Spleen (tissue), 11 donors: ENCODE data around the gene IL22RA2. TPM values are rescaled to one million over a fixed set of nuclear protein-coding genes. Genes with fewer than 3 reads are reported as not detected.

ENCODE experiments used
- DNase-seq: peaks from one replicate; pipeline ENCODE4 v3.0.0-alpha.2; 2020
- H3K27ac ChIP-seq, 8 donors: fragments of 200-600 bp; sonication (generic) in 7 of 8; 1 replicate in 4 of 8; 2 replicates in 4 of 8; pipeline versions ENCODE4 v1.5.0 to v1.8.0; 2016 to 2021; ENCODE audit warnings: inconsistent platforms in 4 of 8, mild to moderate bottlenecking in 4 of 8, moderate library complexity in 1 of 8
- H3K27me3 ChIP-seq, 7 donors: fragments of 200-600 bp; sonication (generic) in 6 of 7; replicated peaks in 1 of 7; 1 replicate in 4 of 7; 2 replicates in 3 of 7; pipeline versions ENCODE4 v1.5.0 to v1.8.0; 2016 to 2021; ENCODE audit warnings: inconsistent platforms in 3 of 7, mild to moderate bottlenecking in 1 of 7
- H3K36me3 ChIP-seq, 6 donors: fragments of 200-600 bp; sonication (generic) in 5 of 6; 1 replicate in 4 of 6; 2 replicates in 2 of 6; pipeline versions ENCODE4 v1.5.0 to v1.8.0; 2016 to 2021; ENCODE audit warnings: inconsistent platforms in 2 of 6
- H3K4me1 ChIP-seq, 6 donors: fragments of 200-600 bp; sonication (generic) in 5 of 6; 1 replicate in 3 of 6; 2 replicates in 3 of 6; pipeline versions ENCODE4 v1.5.0 to v1.8.0; 2016 to 2021; ENCODE audit warnings: inconsistent platforms in 3 of 6
- H3K4me3 ChIP-seq, 8 donors: fragments of 200-600 bp; sonication (generic) in 7 of 8; 1 replicate in 4 of 8; 2 replicates in 4 of 8; pipeline versions ENCODE4 v1.5.0 to v1.8.0; 2016 to 2021; ENCODE audit warnings: inconsistent platforms in 4 of 8, mild to moderate bottlenecking in 4 of 8, moderate library complexity in 2 of 8
- H3K9me3 ChIP-seq, 8 donors: fragments of 200-600 bp; sonication (generic) in 7 of 8; 1 replicate in 4 of 8; 2 replicates in 4 of 8; pipeline versions ENCODE4 v1.5.0 to v1.8.0; 2016 to 2021; ENCODE audit warnings: inconsistent platforms in 4 of 8
- CTCF ChIP-seq, 11 experiments: fragments of 200-600 bp in 7 of 11; fragments of 450-650 bp in 4 of 11; sonication (generic) in 4 of 11; IDR thresholded peaks in 8 of 11; conservative IDR thresholded peaks in 3 of 11; 1 replicate in 7 of 11; 2 replicates in 4 of 11; pipeline versions ENCODE4 v1.4.0 to v1.8.0; 2016 to 2021; ENCODE audit warnings: antibody characterized with exemption in 11 of 11, inconsistent platforms in 4 of 11, mild to moderate bottlenecking in 1 of 11
- POLR2A ChIP-seq, 3 donors: fragments of 450-650 bp; IDR thresholded peaks; one replicate each; pipeline ENCODE4 v1.5.1; 2017; ENCODE audit warnings: antibody characterized with exemption in 3 of 3, mild to moderate bottlenecking in 1 of 3
- POLR2AphosphoS5 ChIP-seq, 3 donors: sonication (generic); formaldehyde crosslinking; IDR thresholded peaks; one replicate each; pipeline ENCODE4 v1.5.1; 2017; ENCODE audit warnings: antibody characterized with exemption in 3 of 3
- WGBS, 5 donors: extraction: QIAGEN DNeasy Blood & Tissue Kit in 3 of 5; methylation state at CpG; one replicate each; pipeline versions ENCODE4 v1.1.5 to v1.1.7; 2013 to 2018; 5-methylcytosine and 5-hydroxymethylcytosine counted together
- intact Hi-C: fragments of 100-400 bp; cut with DNase I; formaldehyde crosslinking; loops from one replicate; pipeline ENCODE4 v1.15.0; 2023; ENCODE audit warnings: low total_unique reads
- polyA plus RNA-seq, 3 donors: library from polyadenylated mRNA; stranded (reverse); fragments of 200-250 nt; gene quantifications; one replicate each; pipeline ENCODE4 v1.2.1, GENCODE V29; 2013
- total RNA-seq, 7 donors: library from RNA; depleted of rRNA in 3 of 7; stranded (reverse); fragments of >200 nt in 3 of 7; fragmentation: NEBNext Ultra II Directional in 4 of 7; extraction: Animal tissue kit (Norgen Biotek cat#: 25700) in 4 of 7; gene quantifications; one replicate each; pipeline versions ENCODE4 v1.1.0 to v1.2.1, GENCODE V29; 2016 to 2021
- donor health status: healthy with polysubstance abuse.
- donor health status: DM: no; HTN: no; CAD: no; lungs with moderate emphysema.
- donor health status: DM: no; HTN: no; CAD: no.
- donor health status: Bipolar disorder and iron deficiency.
- donor health status: healthy.
- donor health status: DM: no; HTN: no; CAD: no.
- donor health status: DM: yes; HTN: yes; CAD: no.

IL22RA2 gene
- total and polyA plus RNA-seq, 10 donors, result 0.06 to 2.1 (median 0.19) TPM; not detected in 5

- TF ChIP-seq CTCF (IDR thresholded peaks at IDR 0.05 in 8 of 11, conservative IDR thresholded peaks at IDR 0.05 in 3 of 11) (no peak), POLR2A (IDR thresholded peaks at IDR 0.05) (no peak), POLR2AphosphoS5 (IDR thresholded peaks at IDR 0.05) (no peak)
- H3K4me1 ChIP-seq, result peaks cover 12 to 99% (median 43%) of the 10 kb centered on the region in 6 donors
- H3K27ac ChIP-seq, result peak overlapping the region in 4 of 8 donors; percentile 14 to 34 (median 24)
These were observed 33.1 kb upstream of the IL22RA2 start for GRCh38 chr6:137206577-137206976.

DNA sequence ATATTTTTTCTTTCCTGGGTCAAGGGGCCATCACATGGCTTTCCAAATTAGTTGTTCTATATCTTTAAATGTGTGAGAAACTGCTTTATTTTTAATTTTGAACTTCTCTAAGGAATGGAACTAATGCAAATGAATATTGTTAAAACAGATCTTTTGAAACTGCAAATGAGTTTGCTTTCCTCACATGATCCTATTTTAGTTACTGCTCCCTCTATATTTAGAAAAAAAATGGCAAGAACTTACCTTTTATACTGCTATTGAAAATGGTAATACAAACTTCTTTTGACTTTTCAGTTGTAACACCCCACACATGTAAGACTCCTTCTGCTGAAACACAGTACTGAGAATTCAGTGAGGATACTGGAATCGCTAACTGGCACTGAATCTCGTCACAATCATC lies 29.8 kb upstream of the IL22RA2 start:
- peaks cover 0 to 97% (median 75%) of the 10 kb centered on the region in 6 donors for H3K36me3 ChIP-seq
- intact Hi-C loops, result no loop called here

More at GRCh38 chr6:137206577-137206976, 33.1 kb upstream of the IL22RA2 start:
- Histone ChIP-seq H3K27me3 (no peaks in the 10 kb centered on the region), H3K9me3 (peaks cover 0 to 32% (median 20%) of the 10 kb centered on the region in 8 donors), H3K4me3 (no peak overlapping the region), H3K36me3 (peaks cover 0 to 98% (median 55%) of the 10 kb centered on the region in 6 donors)
- WGBS, 5 donors, result 11 to 27% (median 20%) methylated on average over 1 of the region's 1 CpG
- DNase-seq, result no peak
- intact Hi-C loops, result no loop called here

GRCh38 chr6:137202078-137202477 lies 28.6 kb upstream of the IL22RA2 start:
- Histone ChIP-seq H3K27ac (no peak overlapping the region), H3K9me3 (peaks cover 0 to under 1% (median 0%) of the 10 kb centered on the region in 8 donors), H3K36me3 (peaks cover 0 to 97% (median 83%) of the 10 kb centered on the region in 6 donors), H3K4me3 (no peak overlapping the region), H3K27me3 (no peaks in the 10 kb centered on the region), H3K4me1 (peaks cover 11 to 73% (median 13%) of the 10 kb centered on the region in 6 donors)
- TF ChIP-seq POLR2AphosphoS5 (IDR thresholded peaks at IDR 0.05), result peak in 2 of 3 donors; percentile 26 to 48
- TF ChIP-seq POLR2A (IDR thresholded peaks at IDR 0.05), result no peak
- peak in 6 of 11 experiments; percentile 8 to 27 (median 22) for TF ChIP-seq CTCF (IDR thresholded peaks at IDR 0.05 in 8 of 11, conservative IDR thresholded peaks at IDR 0.05 in 3 of 11)
- intact Hi-C loops, result no loop called here
- no peak for DNase-seq
- 77 to 91% (median 82%) methylated on average over 6 of the region's 6 CpGs for WGBS, 5 donors

More for the DNA sequence above, 29.8 kb upstream of the IL22RA2 start:
- Histone ChIP-seq H3K27me3 (no peaks in the 10 kb centered on the region), H3K27ac (no peak overlapping the region), H3K9me3 (peaks cover 0 to 13% (median 6%) of the 10 kb centered on the region in 8 donors), H3K4me1 (peaks cover 11 to 75% (median 18%) of the 10 kb centered on the region in 6 donors), H3K4me3 (no peak overlapping the region)
- no peak for DNase-seq
- TF ChIP-seq POLR2A (IDR thresholded peaks at IDR 0.05), result no peak
- TF ChIP-seq POLR2AphosphoS5 (IDR thresholded peaks at IDR 0.05), result no peak
- TF ChIP-seq CTCF (IDR thresholded peaks at IDR 0.05 in 8 of 11, conservative IDR thresholded peaks at IDR 0.05 in 3 of 11), result no peak
- WGBS, 5 donors, result 92 to 95% (median 93%) methylated on average over 2 of the region's 2 CpGs

GRCh38 chr6:137201006-137201405 lies 27.6 kb upstream of the IL22RA2 start:
- Histone ChIP-seq H3K4me3 (no peak overlapping the region), H3K4me1 (peaks cover under 1 to 73% (median 6%) of the 10 kb centered on the region in 6 donors), H3K36me3 (peaks cover 0 to 95% (median 79%) of the 10 kb centered on the region in 6 donors), H3K9me3 (no peaks in the 10 kb centered on the region), H3K27me3 (no peaks in the 10 kb centered on the region), H3K27ac (no peak overlapping the region)
- WGBS, 5 donors, result 99 to 100% (median 100%) methylated on average over 1 of the region's 1 CpG
- intact Hi-C loops, result no loop called here
- TF ChIP-seq CTCF (IDR thresholded peaks at IDR 0.05 in 8 of 11, conservative IDR thresholded peaks at IDR 0.05 in 3 of 11) (no peak), POLR2AphosphoS5 (IDR thresholded peaks at IDR 0.05) (no peak), POLR2A (IDR thresholded peaks at IDR 0.05) (no peak)
- no peak for DNase-seq
